Choroid plexus epithelial cell (primary cell): Measurements from ENCODE around the gene SUGP2.

ENCODE experiments used
- DNase-seq: peaks from one replicate; pipeline ENCODE4 v3.0.0-alpha.2; 2010; ENCODE audit warnings: low read depth
- H3K4me3 ChIP-seq: 2 replicates; pipeline ENCODE4 v1.5.1; 2011; ENCODE audit warnings: low read depth, mild to moderate bottlenecking, control low read depth, low read length, moderate library complexity
- CTCF ChIP-seq: conservative IDR thresholded peaks from 2 replicates; pipeline ENCODE4 v1.5.1; 2011; ENCODE audit warnings: low read depth, mild to moderate bottlenecking, control low read depth, inconsistent platforms, low read length, moderate library complexity

Gene SUGP2

GRCh38 chr19:19053508-19054314 is 20.4 kb upstream of the SUGP2 start:
- peak; percentile 78 for TF ChIP-seq CTCF
- H3K4me3 ChIP-seq: no peak overlapping the region
- DNase-seq: peak; percentile 70

- no peak for DNase-seq
- TF ChIP-seq CTCF: no peak
These were observed 19.6 kb upstream of the SUGP2 start for GRCh38 chr19:19052921-19053320.

GRCh38 chr19:19051478-19052213 is 18.3 kb upstream of the SUGP2 start:
- H3K4me3 ChIP-seq: no peak overlapping the region
- TF ChIP-seq CTCF: no peak
- DNase-seq: no peak

More at GRCh38 chr19:19052921-19053320, 19.6 kb upstream of the SUGP2 start:
- H3K4me3 ChIP-seq: no peak overlapping the region

GRCh38 chr19:19050731-19051130 is 17.4 kb upstream of the SUGP2 start:
- no peak for TF ChIP-seq CTCF
- DNase-seq: no peak
- H3K4me3 ChIP-seq: no peak overlapping the region

- no peak for DNase-seq
- no peak for TF ChIP-seq CTCF
These were observed 16.8 kb upstream of the SUGP2 start for GRCh38 chr19:19050104-19050503.

GRCh38 chr19:19049406-19049805 is 16.1 kb upstream of the SUGP2 start:
- no peak for TF ChIP-seq CTCF
- no peak overlapping the region for H3K4me3 ChIP-seq

More at GRCh38 chr19:19050104-19050503, 16.8 kb upstream of the SUGP2 start:
- no peak overlapping the region for H3K4me3 ChIP-seq

DNA sequence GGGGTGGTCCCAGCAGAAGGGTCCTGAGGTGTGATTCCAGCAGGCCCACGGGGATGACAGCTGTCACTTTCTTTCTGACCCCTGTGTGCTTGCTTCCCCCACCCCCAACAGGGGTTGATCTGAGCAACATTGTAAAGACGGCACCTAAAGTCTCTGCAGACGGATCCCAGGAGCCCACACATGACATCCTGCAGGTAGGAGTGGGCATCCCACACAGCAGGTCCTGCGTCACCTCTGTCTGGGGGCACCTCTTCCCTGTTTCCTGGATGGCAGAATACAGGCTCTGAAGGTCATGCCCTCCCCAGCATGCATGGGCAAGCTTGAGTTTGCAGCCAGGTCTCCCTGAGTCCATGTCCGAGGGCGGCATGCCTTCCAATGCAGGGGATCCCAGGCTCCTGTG is 10.6 kb upstream of the SUGP2 start:
- no peak for TF ChIP-seq CTCF
- H3K4me3 ChIP-seq: no peak overlapping the region
- DNase-seq: no peak

More at GRCh38 chr19:19049406-19049805, 16.1 kb upstream of the SUGP2 start:
- DNase-seq: peak; percentile 16
